ENCODE data around the gene ARHGEF17. TPM values are rescaled to one million over a fixed set of nuclear protein-coding genes. Genes with fewer than 3 reads are reported as not detected.
A peak's percentile ranks its signal among the peaks of the same experiment; 100 is the strongest.

Gene ARHGEF17
- total and polyA plus RNA-seq, 2 donors (not counting 1 experiment from before 2014, with no cell fraction given) = 42.8 to 43.1 TPM

- no peak overlapping the region for H2AFZ ChIP-seq (ENCODE audit: low read length)
- H3K9ac ChIP-seq (ENCODE audit: insufficient read depth, low read length) = no peak overlapping the region
- no peak overlapping the region for H3K4me3 ChIP-seq (replicated peaks in 1 of 4; ENCODE audit: control extremely low read depth in 1 of 4, insufficient read depth in 1 of 4, low read depth in 3 of 4, low read length in 4 of 4)
- H4K20me1 ChIP-seq (ENCODE audit: control insufficient read depth, extremely low read depth, insufficient read depth, low read length) = no peaks in the 10 kb centered on the region
- H3K4me2 ChIP-seq (ENCODE audit: extremely low read depth, insufficient read depth, low read length) = no peak overlapping the region
- no peaks in the 10 kb centered on the region for H3K9me3 ChIP-seq (ENCODE audit: control insufficient read depth, insufficient read depth, low read depth, low read length)
- H3K36me3 ChIP-seq (ENCODE audit: control insufficient read depth, insufficient read depth, low read length) = no peaks in the 10 kb centered on the region
- TF ChIP-seq EZH2 (IDR thresholded peaks at IDR 0.05; ENCODE audit: low read length, missing control alignments) = no peak
- TF ChIP-seq CTCF (conservative IDR thresholded peaks at IDR 0.05 in 1 of 2, IDR thresholded peaks at IDR 0.05 in 1 of 2; ENCODE audit: low read depth in 1 of 2, low read length in 2 of 2) = peak in 1 of 2 donors; percentile 4
- DNase-seq (ENCODE audit: low read depth in 2 of 2) = no peak
- no peaks in the 10 kb centered on the region for H3K79me2 ChIP-seq (ENCODE audit: control insufficient read depth, insufficient read depth, low read length)
- no peak overlapping the region for H3K27ac ChIP-seq (ENCODE audit: insufficient read depth, low read length)
- H3K4me1 ChIP-seq (ENCODE audit: control insufficient read depth, extremely low read depth, insufficient read depth, low read length) = peaks cover 7% of the 10 kb centered on the region
- H3K27me3 ChIP-seq (ENCODE audit: control insufficient read depth, insufficient read depth, low read length) = peaks cover 3% of the 10 kb centered on the region
These were observed 21.8 kb upstream of the ARHGEF17 start for GRCh38 chr11:73286240-73286810.

- H2AFZ ChIP-seq (ENCODE audit: low read length) = no peak overlapping the region
- H3K79me2 ChIP-seq (ENCODE audit: control insufficient read depth, insufficient read depth, low read length) = no peaks in the 10 kb centered on the region
- H3K4me3 ChIP-seq (replicated peaks in 1 of 4; ENCODE audit: control extremely low read depth in 1 of 4, insufficient read depth in 1 of 4, low read depth in 3 of 4, low read length in 4 of 4) = no peak overlapping the region
- peaks cover 7% of the 10 kb centered on the region for H3K4me1 ChIP-seq (ENCODE audit: control insufficient read depth, extremely low read depth, insufficient read depth, low read length)
- TF ChIP-seq CTCF (conservative IDR thresholded peaks at IDR 0.05 in 1 of 2, IDR thresholded peaks at IDR 0.05 in 1 of 2; ENCODE audit: low read depth in 1 of 2, low read length in 2 of 2) (no peak), EZH2 (IDR thresholded peaks at IDR 0.05; ENCODE audit: low read length, missing control alignments) (no peak)
- H3K4me2 ChIP-seq (ENCODE audit: extremely low read depth, insufficient read depth, low read length) = no peak overlapping the region
- H3K27me3 ChIP-seq (ENCODE audit: control insufficient read depth, insufficient read depth, low read length) = no peaks in the 10 kb centered on the region
- no peaks in the 10 kb centered on the region for H4K20me1 ChIP-seq (ENCODE audit: control insufficient read depth, extremely low read depth, insufficient read depth, low read length)
- H3K27ac ChIP-seq (ENCODE audit: insufficient read depth, low read length) = no peak overlapping the region
- no peaks in the 10 kb centered on the region for H3K36me3 ChIP-seq (ENCODE audit: control insufficient read depth, insufficient read depth, low read length)
- H3K9ac ChIP-seq (ENCODE audit: insufficient read depth, low read length) = no peak overlapping the region
- no peaks in the 10 kb centered on the region for H3K9me3 ChIP-seq (ENCODE audit: control insufficient read depth, insufficient read depth, low read depth, low read length)
- DNase-seq (ENCODE audit: low read depth in 2 of 2) = no peak
These were observed 20.5 kb upstream of the ARHGEF17 start for GRCh38 chr11:73287400-73288101.

- no peak for DNase-seq (ENCODE audit: low read depth in 2 of 2)
- no peaks in the 10 kb centered on the region for H3K27me3 ChIP-seq (ENCODE audit: control insufficient read depth, insufficient read depth, low read length)
- peaks cover 7% of the 10 kb centered on the region for H3K4me1 ChIP-seq (ENCODE audit: control insufficient read depth, extremely low read depth, insufficient read depth, low read length)
- no peaks in the 10 kb centered on the region for H3K36me3 ChIP-seq (ENCODE audit: control insufficient read depth, insufficient read depth, low read length)
- H3K9me3 ChIP-seq (ENCODE audit: control insufficient read depth, insufficient read depth, low read depth, low read length) = no peaks in the 10 kb centered on the region
- H3K9ac ChIP-seq (ENCODE audit: insufficient read depth, low read length) = no peak overlapping the region
- TF ChIP-seq EZH2 (IDR thresholded peaks at IDR 0.05; ENCODE audit: low read length, missing control alignments) (no peak), CTCF (conservative IDR thresholded peaks at IDR 0.05 in 1 of 2, IDR thresholded peaks at IDR 0.05 in 1 of 2; ENCODE audit: low read depth in 1 of 2, low read length in 2 of 2) (no peak)
- no peak overlapping the region for H3K4me2 ChIP-seq (ENCODE audit: extremely low read depth, insufficient read depth, low read length)
- H3K79me2 ChIP-seq (ENCODE audit: control insufficient read depth, insufficient read depth, low read length) = no peaks in the 10 kb centered on the region
- no peak overlapping the region for H3K27ac ChIP-seq (ENCODE audit: insufficient read depth, low read length)
- H3K4me3 ChIP-seq (replicated peaks in 1 of 4; ENCODE audit: control extremely low read depth in 1 of 4, insufficient read depth in 1 of 4, low read depth in 3 of 4, low read length in 4 of 4) = no peak overlapping the region
- H4K20me1 ChIP-seq (ENCODE audit: control insufficient read depth, extremely low read depth, insufficient read depth, low read length) = no peaks in the 10 kb centered on the region
- no peak overlapping the region for H2AFZ ChIP-seq (ENCODE audit: low read length)
These were observed 19.7 kb upstream of the ARHGEF17 start for GRCh38 chr11:73288192-73288872.
